Subcutaneous adipose tissue (tissue), 4 donors: ENCODE data around the gene RGS18. TPM values are rescaled to one million over a fixed set of nuclear protein-coding genes. Genes with fewer than 3 reads are reported as not detected.

Source experiments
- CTCF ChIP-seq: fragments of 450-650 bp; IDR thresholded peaks from one replicate; pipeline ENCODE4 v1.5.1; 2016; ENCODE audit warnings: low read depth, mild to moderate bottlenecking, control low read depth, antibody characterized with exemption, moderate library complexity
- total RNA-seq, 4 donors: library from RNA; depleted of rRNA; stranded (reverse); fragments of >200 nt; gene quantifications; one replicate each; pipeline ENCODE4 v1.1.0, GENCODE V29; 2016

The RGS18 gene
- total RNA-seq, 4 donors from 2014 or later, result 2.1 to 13.9 (median 8.4) TPM

GRCh38 chr1:192151176-192151575 lies 7.1 kb upstream of the RGS18 start:
- TF ChIP-seq CTCF, result no peak

- no peak for TF ChIP-seq CTCF
These were observed 5.0 kb upstream of the RGS18 start for GRCh38 chr1:192153276-192153675.

- TF ChIP-seq CTCF, result no peak
These were observed 1.2 kb upstream of the RGS18 start for GRCh38 chr1:192157067-192157466.

- TF ChIP-seq CTCF, result no peak
These were observed 752 bp downstream of the RGS18 start for GRCh38 chr1:192159014-192159413.

GRCh38 chr1:192159781-192160180 lies 1.5 kb downstream of the RGS18 start:
- no peak for TF ChIP-seq CTCF

- TF ChIP-seq CTCF, result no peak
These were observed 1.9 kb downstream of the RGS18 start for GRCh38 chr1:192160196-192160595.

DNA sequence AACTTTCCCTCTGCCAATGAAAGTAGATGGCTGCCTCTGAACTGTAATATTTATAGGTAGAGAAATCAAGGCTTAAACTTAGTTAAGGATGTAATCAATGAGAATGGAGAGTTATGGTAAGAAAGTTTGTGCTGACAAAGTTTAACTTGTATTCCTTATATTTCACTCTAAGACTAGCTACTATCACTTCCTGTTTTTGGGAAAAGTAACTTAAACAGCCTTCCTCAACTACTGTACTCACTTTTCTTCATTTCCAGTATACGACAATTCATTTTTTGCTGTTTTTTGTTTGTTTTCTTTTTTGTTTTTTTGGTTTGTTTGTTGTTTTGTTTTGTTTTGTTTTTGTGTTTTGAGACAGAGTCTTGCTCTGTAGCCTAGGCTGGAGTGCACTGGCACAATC lies 3.7 kb downstream of the RGS18 start:
- no peak for TF ChIP-seq CTCF

- no peak for TF ChIP-seq CTCF
These were observed 4.1 kb downstream of the RGS18 start for GRCh38 chr1:192162376-192162775.
